Measurements from ENCODE around the gene CDH4.

Gene CDH4

GRCh38 chr20:61332016-61332975, 80.2 kb downstream of the CDH4 start:
- DNase-seq, result no peak

GRCh38 chr20:61333484-61334108, 81.5 kb downstream of the CDH4 start:
- no peak for DNase-seq

- DNase-seq, result no peak
Observed at GRCh38 chr20:61340157-61340556, 88.1 kb downstream of the CDH4 start.

GRCh38 chr20:61341605-61342004, 89.5 kb downstream of the CDH4 start:
- no peak for DNase-seq

- DNase-seq, result no peak
Observed at GRCh38 chr20:61343934-61344333, 91.9 kb downstream of the CDH4 start.

GRCh38 chr20:61345656-61346055, 93.6 kb downstream of the CDH4 start:
- no peak for DNase-seq

GRCh38 chr20:61346996-61347395, 94.9 kb downstream of the CDH4 start:
- no peak for DNase-seq

GRCh38 chr20:61347443-61347842, 95.4 kb downstream of the CDH4 start:
- DNase-seq, result no peak

- DNase-seq, result no peak
Observed at GRCh38 chr20:61349447-61350165, 97.5 kb downstream of the CDH4 start.

GRCh38 chr20:61350500-61351250, 98.6 kb downstream of the CDH4 start:
- no peak for DNase-seq

- no peak for DNase-seq
Observed at GRCh38 chr20:61352346-61353260, 100.5 kb downstream of the CDH4 start.

- DNase-seq, result no peak
Observed at GRCh38 chr20:61353261-61354000, 101.4 kb downstream of the CDH4 start.

GRCh38 chr20:61354001-61354390, 101.9 kb downstream of the CDH4 start:
- no peak for DNase-seq

GRCh38 chr20:61354501-61354900, 102.4 kb downstream of the CDH4 start:
- DNase-seq, result no peak

- no peak for DNase-seq
Observed at GRCh38 chr20:61354901-61355495, 102.9 kb downstream of the CDH4 start.

- DNase-seq, result no peak
Observed at GRCh38 chr20:61355585-61355984, 103.5 kb downstream of the CDH4 start.

- DNase-seq, result no peak
Observed at GRCh38 chr20:61356196-61356595, 104.1 kb downstream of the CDH4 start.

GRCh38 chr20:61357119-61357518, 105.1 kb downstream of the CDH4 start:
- no peak for DNase-seq

- no peak for DNase-seq
Observed at GRCh38 chr20:61359254-61359653, 107.2 kb downstream of the CDH4 start.

- DNase-seq, result no peak
Observed at GRCh38 chr20:61360296-61360695, 108.2 kb downstream of the CDH4 start.

- DNase-seq, result no peak
Observed at GRCh38 chr20:61360940-61361339, 108.9 kb downstream of the CDH4 start.

Data from NCI-H1436 (cell line).